HG02759 (cell line): ENCODE results near the gene TMX1.

Experiments
- ATAC-seq: cut with Tn5 transposase; IDR thresholded peaks from one replicate; pipeline ENCODE4 v1.9.1; 2021; ENCODE audit warnings: mild to moderate bottlenecking, moderate library complexity; ENCODE audit not compliant: unreplicated experiment

Gene TMX1

GRCh38 chr14:51293149-51293911, 53.3 kb downstream of the TMX1 start:
- no peak for ATAC-seq

GRCh38 chr14:51293912-51294389, 53.9 kb downstream of the TMX1 start:
- ATAC-seq: no peak

GRCh38 chr14:51294951-51295525, 55.0 kb downstream of the TMX1 start:
- ATAC-seq: no peak

GRCh38 chr14:51295646-51296263, 55.7 kb downstream of the TMX1 start:
- no peak for ATAC-seq

GRCh38 chr14:51297066-51297465, 57.0 kb downstream of the TMX1 start:
- ATAC-seq: no peak

GRCh38 chr14:51298895-51299294, 58.8 kb downstream of the TMX1 start:
- no peak for ATAC-seq

- ATAC-seq: no peak
Observed at GRCh38 chr14:51302295-51303030, 62.4 kb downstream of the TMX1 start.

GRCh38 chr14:51304438-51304837, 64.4 kb downstream of the TMX1 start:
- no peak for ATAC-seq

GRCh38 chr14:51304941-51305340, 64.9 kb downstream of the TMX1 start:
- ATAC-seq: no peak

- ATAC-seq: no peak
Observed at GRCh38 chr14:51305751-51306150, 65.7 kb downstream of the TMX1 start.
